Myocyte (in vitro differentiated cells): ENCODE measurements around the gene SLC9C2. TPM values are rescaled to one million over a fixed set of nuclear protein-coding genes. Genes with fewer than 3 reads are reported as not detected.
"Not testable (repeated sequence)": the region's sequence is repeated elsewhere in the genome, so short reads cannot be mapped to it uniquely, and the experiment has no call there.

Experiments
- DNase-seq: peaks from one replicate; pipeline ENCODE4 v3.0.0-alpha.2; 2012; ENCODE audit warnings: low read depth
- total RNA-seq: library from RNA; depleted of rRNA; stranded (reverse); fragments of >200 nt; gene quantifications from 2 replicates; pipeline ENCODE4 v1.2.3, GENCODE V29; 2014

The SLC9C2 gene
- total RNA-seq, 1 donor from 2014 or later, result 0.03 TPM

DNA sequence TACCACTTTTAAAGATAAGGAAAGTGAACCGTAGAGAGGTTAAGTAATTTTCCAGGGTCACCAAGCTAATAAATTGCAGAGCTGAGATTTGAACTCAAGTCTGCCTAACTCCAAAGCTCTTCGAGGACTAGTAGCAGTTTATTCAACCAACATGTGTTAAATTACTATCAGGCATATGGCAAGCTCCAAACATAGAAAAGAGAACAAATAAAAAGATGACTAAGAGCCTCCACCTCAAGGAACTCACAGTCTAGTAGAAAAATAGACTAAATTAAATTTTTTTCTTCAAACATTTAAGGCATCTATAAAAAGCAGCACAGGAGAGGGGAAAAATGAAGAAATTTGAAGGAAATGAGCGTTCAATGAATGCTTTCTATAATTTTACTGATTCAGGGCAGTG is 22.2 kb downstream of the SLC9C2 start:
- DNase-seq, result no peak

DNA sequence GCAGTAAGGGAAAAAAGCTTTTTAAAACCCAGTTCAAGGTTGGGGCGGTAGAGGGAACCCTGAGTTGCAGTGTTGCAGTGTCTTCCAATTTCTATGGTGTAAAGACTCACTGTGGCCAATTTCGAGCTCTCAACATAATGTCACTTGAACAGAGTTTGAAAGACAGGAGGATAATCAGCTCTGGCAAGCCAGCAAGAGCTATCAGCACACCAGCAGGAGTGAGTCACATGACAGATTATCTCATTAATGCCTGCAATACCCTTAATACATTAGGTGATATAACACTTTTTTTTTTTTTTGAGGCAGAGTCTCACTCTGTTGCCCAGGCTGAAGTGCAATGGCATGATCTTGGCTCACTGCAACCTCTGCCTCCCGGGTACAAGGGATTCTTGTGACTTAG is 22.8 kb downstream of the SLC9C2 start:
- DNase-seq, result no peak

DNA sequence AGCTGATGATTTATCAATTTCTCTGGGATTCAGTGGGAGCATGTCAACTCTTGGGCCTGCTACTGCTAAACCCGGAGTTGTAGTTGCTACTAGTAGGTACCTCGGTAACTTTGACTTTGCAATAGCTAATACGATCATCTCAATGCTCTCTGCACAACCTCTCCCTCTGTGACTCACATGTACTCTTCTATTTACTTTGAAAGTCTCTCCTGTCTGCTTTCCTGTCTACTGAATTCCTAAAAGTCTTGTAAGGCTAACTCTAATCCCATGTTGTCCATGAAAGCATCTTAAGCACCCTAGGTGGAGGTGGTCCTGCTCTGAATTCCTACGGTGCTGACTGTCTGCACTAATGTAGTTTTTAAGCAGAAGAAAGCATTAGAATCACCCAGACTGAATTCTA is 29.3 kb downstream of the SLC9C2 start:
- DNase-seq, result no peak

DNA sequence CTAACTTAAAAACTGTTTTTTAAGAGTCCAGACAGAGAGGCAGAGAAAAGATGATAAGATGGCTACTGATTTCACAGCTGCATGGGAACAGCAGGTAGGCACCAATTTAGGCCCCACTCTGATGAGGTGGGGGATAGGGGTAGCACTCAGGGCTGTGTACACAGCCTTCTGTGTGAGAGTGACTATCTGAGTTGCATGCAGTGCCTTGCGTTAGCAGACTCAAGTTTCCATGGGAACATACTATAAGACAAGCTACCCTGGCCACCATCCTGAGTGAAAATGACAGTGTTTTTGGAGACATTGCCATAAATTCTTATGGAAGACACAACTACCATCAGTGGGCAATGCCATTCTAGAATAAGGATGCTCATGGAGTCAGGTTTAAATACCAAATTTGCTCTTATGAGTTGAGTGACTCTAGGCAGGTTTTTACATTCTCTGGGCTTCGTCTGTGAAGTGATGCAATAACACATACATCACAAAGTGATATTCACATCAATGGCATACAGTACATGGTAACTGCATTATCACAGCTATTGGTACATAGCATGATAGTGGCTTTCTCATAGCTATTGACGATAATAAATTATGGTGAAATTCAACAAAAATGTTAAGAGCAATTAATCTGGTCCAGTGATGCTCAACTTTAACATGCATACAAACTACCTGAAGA is 30.5 kb downstream of the SLC9C2 start:
- DNase-seq, result no peak

DNA sequence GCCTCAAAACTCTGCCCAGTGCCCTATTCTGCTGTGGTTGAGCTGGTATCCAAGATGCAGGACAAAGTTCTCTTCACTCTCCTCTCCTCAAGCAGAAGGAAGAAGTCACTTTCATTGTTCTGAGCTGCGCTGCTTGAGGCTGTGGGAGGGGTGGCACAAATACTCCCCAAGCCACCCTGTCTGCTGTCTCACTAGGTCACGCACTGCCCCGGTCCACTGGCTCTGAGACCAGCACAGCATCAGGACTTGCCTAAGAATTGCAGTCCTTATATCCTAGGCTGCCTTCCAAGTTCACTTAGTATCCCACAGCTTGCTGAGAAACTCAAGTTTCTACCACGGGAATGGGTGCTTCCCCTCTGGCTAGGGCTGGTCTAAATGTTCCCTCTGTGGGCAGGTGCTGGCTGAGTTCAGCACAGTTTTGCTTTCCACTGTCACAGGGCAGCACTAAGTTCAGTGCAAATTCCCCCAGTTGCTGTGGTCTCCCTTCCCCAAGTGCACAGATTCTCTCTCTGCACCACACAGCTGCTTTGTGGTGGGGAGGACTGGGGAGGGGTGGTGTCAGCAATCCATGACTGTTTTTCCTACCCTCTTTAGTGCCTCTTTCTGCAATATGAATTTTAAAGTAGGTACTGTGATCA is 32.4 kb downstream of the SLC9C2 start:
- DNase-seq, result peak; percentile 89

DNA sequence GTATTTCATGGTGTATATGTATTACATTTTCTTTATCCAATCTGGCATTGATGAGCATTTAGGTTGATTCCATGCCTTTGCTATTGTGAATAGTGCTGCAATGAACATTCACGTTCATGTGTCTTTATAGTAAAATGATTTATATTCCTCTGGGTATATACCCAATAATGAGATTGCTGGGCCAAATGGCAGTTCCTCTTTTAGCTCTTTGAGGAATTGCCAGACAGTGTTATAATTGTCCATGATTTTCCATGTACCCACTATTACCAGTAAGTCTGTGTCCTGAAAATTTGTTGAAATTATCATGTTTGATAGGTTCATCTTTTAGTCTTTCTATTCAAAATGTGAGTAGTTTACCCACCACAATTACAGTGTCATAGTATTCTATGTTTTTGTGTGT is 34.4 kb downstream of the SLC9C2 start:
- DNase-seq, result no peak

DNA sequence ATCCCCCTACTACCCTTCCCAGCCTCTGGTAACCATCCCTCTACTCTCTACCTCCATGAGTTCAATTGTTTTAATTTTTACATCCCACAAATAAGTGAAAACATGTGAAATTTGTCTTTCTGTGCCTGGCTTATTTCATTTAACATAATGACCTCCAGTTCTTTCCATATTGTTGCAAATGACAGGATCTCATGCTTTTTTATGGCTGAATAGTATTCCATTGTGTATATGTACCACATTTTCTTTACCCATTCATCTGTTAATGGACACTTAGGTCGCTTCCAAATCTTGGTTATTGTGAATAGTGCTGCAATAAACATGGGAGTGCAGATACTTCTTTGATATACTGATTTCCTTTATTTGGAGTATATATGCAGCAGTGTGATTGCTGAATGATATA is 39.0 kb downstream of the SLC9C2 start:
- not testable (repeated sequence) for DNase-seq

DNA sequence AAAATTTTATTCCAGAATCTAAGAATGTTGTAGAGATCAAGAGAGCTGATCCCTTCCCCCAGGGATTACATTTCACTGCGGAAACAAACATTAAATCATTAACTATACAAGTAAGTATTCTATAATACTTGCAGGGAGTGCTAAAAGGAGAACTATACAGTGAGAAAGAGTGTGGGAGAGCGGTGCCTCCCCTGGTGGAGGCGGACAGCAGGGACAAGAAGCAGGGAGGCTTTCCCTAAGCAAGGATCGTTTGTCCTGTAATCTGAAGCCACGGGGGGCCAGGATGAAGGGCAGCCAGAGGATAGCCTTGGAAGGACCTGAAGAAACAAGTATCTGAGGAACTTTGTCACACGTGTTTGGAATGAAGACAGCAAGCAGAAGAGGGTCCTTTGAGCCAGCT is 40.1 kb downstream of the SLC9C2 start:
- no peak for DNase-seq

DNA sequence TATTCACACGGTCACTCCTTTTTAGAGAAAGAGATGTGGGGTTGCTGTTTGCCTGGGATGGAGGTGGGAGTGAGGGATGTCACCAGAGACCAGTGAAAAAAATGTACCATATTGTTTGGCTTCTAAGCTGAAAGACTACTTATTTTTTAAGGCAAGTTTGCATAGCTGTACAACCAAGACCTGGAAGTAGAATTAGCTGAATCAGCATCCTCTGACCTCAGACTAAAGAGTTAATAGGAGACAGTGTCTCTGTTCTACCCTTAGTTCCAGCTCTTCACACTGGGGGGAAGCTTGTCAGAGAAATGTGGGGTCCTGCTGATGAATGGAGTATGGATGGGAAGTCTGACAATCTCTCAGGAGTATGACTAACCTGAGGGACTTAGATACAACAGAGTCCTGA is 41.6 kb downstream of the SLC9C2 start:
- no peak for DNase-seq

DNA sequence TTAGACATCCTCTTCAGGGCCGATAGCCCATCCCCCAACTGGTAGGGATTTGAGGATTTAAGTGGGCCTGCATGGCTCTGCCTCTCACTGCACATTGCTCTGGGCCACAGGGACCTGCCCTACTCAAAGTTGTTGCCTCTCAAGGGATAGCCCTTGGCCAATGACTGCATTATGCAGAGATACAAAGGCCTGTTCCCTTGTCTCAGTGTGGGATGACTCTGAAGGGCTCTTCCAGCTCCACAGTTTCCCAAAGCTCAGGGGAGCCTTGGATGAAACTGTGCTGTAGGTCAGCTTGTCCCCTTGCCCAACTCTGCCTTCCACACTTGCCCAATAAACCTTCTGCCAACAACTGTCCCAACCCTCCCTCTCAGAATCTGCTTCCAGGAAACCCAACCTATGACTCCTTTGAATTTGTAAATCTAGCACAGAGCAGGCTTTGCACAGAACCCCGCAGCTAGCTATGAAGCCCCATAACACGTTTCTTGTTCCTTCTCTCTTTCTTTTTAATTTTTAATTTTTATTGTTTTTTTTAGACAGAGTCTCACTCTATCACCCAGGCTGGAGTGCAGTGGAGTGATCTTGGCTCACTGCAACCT is 42.5 kb downstream of the SLC9C2 start:
- DNase-seq, result no peak

DNA sequence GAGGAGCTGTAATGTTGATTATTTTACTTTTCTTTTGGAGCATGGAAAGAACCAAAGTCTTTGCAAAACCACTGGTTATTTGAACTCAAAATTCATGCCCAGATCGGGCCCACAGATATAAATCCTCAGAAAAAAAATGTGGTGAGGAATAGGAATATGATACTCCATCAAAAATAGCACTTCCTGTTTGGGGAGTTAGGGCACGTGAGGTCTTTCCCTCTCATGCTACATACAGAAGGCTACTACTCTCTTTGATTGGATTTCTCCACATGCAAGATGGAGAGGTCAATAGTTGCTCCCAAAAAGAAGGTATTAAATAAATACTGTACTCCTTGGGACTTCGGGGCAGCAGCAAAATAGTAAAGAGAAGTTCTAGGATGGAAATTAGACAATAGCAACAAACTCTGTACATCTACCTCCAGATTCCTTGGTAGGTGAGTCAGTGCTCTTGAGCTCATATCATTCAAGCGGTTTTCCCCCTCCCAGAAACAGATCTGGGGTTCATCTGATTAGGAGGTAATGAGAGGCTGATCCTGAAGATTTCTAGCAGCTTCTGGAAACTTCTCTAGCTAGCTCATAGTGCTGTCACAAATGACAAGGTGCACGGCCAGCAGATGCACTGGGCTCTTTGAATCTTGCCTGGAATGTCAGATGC is 47.1 kb downstream of the SLC9C2 start:
- peak; percentile 12 for DNase-seq

DNA sequence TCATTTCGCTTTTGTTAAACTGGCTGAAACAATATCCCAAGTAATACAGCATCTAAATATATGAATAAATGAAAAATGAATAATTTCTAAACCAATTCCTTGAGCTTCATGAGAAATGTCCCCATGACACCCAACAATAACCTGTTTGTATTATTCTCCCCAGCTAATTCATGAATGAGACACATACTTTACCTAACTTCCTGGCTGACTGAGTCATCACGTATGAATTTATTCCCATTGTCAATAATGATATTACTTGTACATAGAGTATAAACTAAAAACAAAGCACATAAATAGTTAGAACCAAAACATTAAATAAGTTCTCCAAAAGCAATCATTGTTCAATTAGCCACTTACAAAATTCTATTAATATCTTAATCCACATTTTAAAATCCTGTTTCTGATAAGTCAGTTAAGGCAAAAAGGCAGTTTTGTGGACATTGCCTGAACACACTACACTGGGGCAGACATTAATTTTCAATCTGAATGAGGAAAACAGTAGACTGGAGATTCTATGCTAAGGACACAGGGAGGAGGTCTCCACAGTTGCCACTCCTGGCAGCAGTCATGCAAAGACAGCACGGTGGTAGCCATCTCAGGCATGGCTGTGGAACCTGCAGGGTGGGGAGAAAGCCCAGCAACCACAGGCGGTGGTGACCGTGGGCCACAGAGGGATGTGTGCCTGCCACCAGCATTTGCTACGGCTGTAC is 48.2 kb downstream of the SLC9C2 start:
- DNase-seq, result peak; percentile 22

DNA sequence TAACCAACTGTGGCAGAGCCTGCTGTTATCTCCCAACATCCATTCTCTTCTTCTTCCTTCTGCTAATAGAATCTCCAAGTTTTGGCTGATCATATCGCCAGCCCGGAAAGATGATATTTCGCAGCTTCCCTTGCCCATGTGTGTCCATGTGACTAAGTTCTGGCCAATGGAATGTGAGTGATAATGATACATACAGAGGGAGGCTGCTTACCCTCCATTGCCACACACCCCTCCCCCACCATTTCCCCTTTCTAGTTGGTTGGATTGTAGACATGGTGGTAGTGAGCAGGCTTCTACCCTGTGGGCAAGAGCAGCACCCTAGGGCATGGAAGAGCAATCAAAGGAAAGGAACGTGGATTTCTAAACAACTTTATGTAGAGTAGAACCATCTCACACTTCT is 48.8 kb downstream of the SLC9C2 start:
- DNase-seq, result no peak

DNA sequence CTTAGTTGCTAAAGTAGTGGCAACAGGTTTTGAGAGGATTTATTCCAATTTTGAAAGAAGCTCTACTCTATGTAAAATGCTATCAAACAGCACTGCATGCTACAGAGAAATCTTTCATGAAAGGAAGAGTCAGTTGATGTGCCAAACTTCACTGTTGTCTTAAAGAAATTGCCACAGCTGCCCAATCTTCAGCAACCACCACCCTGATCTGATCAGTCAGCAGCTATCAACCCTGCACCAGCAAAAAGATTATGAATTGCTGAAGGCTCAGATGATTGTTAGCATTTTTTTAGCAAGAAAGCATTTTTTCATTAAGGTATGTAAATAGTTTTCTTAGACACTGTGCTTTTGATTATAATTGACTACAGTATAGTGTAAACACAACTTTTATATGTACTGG is 49.6 kb downstream of the SLC9C2 start:
- no peak for DNase-seq

DNA sequence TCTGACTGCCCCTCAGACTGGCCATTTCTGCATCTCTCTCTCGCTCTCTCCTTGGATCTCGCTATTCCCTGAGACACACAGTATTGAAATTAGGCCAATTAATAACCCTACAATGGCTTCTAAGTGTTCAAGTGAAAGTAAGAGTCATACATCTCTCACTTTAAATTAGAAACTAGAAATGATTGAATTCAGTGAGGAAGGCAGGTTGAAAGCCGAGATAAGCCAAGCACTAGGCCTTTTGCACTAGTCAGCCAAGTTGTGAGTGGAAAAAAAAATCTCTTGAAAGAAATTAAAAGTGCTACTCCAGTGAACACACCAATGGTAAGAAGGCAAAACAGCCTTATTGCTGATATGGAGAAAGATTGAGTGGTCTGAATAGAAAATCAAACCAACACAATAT is 51.2 kb downstream of the SLC9C2 start:
- DNase-seq, result no peak

DNA sequence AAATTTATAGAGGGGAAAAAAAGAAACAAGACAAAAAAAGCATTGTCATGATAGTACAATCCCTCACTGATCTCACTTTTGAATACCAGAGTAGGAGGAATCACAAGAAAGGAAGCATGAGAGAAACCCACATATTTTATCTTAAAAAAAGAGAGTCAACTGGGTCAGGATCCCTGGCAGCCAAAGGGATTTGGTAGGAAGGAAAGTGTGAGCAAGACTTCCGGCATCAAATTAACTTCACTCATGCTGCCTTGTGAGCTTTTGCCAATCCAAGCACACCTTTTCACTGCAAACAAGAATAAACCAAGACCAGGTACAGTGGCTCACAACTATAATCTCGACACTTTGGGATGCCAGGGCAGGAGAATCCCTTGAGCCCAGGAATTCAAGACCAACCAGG is 53.1 kb downstream of the SLC9C2 start:
- DNase-seq, result no peak

DNA sequence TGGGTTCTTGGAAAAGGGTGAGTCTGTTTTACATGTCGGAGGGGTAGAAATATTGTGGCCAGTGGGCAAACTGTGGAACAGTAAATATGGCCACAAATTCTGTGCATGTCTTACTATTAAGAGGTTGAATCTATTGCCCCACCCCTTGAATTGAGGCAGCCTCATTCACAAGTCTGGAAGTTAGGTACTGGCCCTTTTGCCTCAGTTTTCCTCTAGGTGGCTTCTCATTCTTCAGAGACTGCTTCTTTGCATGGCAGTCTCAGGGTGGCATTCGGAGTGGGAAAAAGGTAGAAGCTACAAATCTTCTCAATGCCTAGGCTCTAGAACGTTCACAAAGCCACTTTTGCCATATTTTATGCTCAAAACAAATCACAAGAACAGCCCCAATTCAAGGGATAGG is 57.2 kb downstream of the SLC9C2 start:
- no peak for DNase-seq

DNA sequence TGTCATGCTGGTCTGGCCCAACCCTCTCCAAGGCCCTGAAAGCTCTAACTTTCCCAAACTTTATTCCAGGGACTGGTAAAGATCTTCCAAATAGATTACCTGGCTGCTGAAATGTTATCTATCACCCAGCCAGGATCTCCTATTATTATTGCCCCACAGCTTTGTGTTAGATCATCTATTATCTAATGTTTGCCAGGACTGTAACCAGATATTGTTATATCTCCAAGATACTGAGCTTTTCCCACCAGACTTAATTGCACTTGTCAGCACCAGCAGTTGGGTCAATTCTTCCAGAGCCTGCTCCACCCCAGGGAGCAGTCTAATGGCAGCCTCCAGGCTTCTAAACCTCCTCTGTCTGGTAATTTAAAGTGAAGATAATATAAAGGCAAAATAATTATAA is 66.6 kb downstream of the SLC9C2 start:
- no peak for DNase-seq

DNA sequence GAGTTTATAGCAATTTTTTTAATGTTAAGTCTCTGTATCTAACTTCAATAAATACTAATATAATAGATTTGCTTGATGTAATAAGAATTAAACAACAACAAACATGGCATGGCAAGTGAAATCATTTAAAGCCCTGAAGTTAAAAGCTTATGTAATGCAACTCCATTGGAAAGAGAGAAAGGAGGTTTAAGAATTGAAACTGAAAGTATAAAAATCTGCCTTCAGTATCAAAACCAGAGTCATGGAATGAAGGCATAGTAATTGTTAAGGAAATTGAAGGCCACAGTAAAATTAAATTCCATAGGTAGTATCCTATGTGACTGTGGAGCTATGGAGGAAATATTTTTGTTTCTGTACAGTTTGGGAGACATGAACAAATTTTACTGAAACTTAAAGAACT is 70.6 kb downstream of the SLC9C2 start:
- DNase-seq, result peak; percentile 19

DNA sequence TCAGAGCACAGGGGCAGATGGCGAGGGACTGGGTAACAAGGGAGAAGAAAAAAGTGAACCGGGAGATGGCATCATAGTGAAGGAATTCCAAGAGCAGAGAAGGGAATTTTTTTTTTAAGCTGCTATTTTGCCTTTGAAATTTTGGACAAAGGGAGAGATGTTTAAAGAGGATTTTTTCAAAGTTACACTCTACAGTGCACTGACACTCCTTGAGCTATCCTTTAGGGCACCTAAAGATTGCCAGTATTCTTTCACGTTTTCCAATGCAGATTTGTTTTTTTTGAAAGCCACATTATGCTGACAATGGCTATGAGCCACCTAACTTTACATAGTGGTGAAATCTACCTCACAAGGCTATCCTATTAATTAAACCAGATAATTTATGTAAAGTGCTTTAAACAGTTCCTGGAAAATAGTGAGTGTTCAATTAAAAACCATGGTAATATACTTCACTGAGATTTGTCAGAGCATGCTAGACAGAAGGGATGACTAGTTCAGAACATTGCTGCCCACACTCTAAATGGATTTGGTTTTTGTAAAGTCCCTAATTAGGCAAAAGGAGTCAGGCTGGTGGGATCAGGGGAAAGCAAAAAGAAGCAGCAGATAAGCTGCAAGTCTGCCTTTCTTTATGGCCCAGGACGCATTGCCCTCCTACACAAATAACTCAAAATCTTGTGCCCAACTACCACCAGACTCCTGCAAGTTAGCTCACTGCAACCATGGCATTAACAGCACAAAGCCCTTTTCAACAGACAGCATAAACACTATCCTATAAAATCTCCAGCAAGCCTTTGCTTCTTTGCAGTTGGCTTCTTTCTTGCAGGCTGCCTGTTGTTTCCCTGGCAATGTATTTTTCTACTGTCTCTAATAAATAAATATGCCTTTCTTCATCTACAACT is 71.8 kb downstream of the SLC9C2 start:
- no peak for DNase-seq

DNA sequence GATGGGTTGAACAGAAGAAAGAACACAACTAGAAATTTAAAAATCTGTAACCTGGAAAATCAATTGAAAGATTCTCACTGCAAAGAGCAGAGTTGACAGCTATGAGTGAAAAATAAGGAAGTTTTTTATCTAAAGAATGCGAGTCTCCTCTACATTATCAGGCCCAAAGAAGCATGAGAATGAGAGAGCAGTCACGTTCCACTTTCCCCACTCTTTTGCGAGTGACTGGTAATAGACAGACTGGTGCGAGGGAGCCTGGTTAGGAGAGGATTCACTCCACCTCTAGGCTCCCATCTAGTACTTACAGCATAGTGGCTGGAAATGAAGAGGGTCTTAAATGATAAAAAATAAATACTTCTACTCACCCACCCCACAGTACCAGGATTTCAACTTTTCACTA is 73.8 kb downstream of the SLC9C2 start:
- no peak for DNase-seq
